HG03135 (cell line): ENCODE measurements around the gene ZNF784.

Experiments
- ATAC-seq: cut with Tn5 transposase; IDR thresholded peaks from one replicate; pipeline ENCODE4 v1.9.1; 2021; ENCODE audit warnings: mild to moderate bottlenecking, moderate library complexity; ENCODE audit not compliant: unreplicated experiment

ZNF784 gene

DNA sequence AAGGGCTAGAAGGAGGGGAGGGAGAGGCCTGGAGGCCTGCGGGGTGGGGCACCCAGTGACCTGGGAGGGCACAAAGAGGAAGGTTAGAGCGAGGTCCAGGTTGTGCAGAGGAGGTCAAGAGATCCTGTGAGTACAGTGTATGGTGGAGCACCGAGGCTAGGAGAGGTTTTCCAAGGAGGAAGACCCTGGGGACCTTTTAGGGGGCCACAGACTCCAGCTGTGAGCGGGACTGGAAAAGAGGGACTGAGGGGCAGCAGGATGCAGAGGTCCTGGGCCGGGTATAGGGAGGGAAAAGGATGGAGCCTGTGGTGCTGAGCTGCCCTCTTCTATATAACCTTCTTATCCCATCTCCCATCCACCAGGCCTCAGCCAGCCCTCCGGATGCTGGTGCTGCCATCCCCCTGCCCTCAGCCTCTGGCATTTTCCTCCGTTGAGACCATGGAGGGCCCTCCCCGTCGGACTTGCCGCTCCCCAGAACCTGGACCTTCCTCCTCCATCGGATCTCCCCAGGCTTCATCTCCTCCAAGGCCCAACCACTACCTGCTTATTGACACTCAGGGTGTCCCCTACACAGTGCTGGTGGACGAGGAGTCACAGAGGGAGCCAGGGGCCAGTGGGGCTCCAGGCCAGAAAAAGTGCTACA is 19.9 kb upstream of the ZNF784 start:
- no peak for ATAC-seq

DNA sequence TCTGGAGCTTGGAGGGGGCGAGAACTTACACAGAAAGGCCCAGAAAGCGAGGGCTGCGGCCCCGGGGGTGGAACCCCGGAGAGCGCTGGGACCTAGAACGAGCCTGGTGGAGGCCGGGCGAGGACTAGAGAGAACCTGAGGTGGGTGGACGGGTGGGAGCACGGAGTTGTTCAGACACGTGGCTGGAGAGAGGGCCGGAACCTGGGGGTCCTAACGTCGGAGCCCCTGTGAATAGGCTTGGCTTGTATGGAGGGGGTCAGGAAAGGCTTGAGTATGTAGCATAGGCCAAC is 19.5 kb upstream of the ZNF784 start:
- no peak for ATAC-seq

DNA sequence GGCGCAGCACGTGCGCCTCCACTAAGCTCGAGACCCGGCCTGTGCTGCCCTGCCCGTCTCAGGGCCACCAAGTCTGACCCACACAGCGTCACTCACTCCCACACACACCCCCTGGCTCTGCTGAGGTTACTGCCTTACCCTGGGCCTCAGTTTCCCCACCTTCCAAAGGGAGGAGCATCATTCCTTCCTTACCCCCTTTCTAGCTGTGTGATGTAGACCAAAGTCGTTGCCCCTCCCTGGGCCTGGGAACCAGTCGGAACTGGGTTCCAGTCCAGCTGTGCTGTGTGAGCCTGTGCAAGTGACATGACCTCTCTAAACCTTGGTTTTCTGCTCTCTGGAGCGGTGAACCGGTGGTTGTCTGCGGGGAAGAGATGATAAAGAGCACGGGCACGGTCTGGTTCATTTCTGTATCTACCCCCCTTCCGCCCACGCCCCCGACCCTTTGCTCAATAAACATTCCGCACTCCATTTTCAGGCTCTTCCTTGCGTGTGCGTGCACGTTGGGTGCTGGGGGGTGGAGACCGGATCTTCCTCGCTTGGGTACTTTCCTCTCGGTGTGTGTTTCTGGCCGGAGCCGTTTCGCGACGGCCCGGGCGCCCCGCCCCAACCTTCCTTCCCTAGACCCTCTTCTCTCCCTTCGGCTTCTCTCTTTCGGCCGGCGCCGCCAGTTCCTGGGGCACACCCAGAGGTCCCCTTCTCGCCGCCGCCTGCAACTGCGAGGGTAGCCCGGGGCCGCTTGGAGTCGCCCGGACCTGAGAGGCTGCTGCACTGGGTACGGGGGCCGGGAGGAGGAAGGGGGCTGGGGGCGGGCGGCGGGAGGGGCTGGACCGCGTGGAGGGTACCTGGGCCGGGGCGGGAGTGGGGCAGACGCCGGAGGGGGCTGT is 18.9 kb upstream of the ZNF784 start, which contains the start of gene ZNF581:
Gene ZNF581 (plus strand): TSS at position 647 of the 884 bp plus-strand sequence. CDS start 923 bp downstream, outside the sequence.
- peak; percentile 36 for ATAC-seq

DNA sequence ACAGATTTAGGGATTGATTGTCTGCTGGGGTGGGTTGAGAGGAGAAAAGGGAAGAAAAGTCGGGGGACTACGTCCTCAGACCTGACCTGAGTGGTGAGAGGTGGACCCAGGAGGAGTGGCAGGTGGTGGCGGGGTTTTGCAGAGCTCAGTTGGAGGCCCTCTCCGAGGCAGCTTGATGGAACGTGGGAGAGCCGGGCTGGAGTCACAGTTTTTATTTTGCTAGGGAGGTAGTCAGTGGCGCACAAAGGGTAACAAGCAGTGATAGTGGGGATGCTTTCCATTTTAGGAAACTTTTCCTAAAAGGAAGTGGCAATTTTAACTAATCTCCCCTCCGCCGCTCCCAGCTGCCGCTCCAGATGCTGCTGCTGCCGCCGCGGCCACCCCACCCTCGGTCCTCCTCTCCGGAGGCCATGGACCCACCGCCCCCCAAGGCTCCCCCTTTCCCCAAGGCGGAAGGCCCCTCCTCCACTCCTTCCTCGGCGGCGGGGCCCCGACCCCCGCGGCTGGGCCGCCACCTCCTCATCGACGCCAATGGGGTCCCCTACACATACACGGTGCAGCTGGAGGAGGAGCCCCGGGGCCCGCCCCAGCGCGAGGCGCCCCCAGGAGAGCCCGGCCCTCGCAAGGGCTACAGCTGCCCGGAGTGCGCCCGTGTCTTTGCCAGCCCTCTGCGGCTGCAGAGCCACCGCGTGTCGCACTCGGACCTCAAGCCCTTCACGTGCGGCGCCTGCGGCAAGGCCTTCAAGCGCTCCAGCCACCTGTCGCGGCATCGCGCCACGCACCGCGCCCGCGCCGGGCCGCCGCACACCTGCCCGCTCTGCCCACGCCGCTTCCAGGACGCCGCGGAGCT is 18.0 kb upstream of the ZNF784 start:
- ATAC-seq, result no peak

DNA sequence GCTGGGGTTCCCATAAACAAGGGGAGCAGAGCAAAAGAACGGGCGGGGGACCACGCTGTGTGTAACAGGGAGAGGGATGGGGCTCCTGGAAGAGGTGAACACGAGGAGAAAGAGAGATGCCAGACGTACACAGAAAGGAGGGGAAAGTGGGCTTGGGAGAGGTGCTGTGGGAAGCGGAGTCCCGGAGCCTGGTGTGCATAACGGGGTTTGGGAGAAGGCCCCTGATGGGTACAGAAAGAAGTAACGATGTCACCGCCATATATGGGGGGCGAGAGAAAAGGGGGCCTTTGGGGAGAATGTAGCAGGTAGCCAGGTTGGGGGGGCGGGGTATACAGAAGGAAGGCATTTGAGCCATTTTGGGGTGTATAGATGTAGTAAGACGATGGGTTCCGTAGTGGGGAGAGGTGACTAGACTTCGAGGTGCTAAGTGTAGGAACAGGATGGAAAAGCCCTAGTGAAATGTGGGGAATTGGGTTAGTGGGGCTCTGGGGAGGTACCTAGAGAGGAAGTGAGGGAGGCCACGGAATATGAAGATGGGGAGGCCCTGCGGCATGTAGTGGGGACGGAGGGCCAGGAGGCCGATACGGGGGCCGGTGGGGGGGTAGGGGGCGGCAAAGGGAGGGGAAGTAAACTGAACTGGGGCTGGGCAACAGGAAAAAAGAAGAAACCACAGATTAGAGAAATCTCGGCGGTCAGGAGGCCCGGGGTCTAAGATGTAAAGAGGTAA is 17.2 kb upstream of the ZNF784 start:
- ATAC-seq, result no peak

DNA sequence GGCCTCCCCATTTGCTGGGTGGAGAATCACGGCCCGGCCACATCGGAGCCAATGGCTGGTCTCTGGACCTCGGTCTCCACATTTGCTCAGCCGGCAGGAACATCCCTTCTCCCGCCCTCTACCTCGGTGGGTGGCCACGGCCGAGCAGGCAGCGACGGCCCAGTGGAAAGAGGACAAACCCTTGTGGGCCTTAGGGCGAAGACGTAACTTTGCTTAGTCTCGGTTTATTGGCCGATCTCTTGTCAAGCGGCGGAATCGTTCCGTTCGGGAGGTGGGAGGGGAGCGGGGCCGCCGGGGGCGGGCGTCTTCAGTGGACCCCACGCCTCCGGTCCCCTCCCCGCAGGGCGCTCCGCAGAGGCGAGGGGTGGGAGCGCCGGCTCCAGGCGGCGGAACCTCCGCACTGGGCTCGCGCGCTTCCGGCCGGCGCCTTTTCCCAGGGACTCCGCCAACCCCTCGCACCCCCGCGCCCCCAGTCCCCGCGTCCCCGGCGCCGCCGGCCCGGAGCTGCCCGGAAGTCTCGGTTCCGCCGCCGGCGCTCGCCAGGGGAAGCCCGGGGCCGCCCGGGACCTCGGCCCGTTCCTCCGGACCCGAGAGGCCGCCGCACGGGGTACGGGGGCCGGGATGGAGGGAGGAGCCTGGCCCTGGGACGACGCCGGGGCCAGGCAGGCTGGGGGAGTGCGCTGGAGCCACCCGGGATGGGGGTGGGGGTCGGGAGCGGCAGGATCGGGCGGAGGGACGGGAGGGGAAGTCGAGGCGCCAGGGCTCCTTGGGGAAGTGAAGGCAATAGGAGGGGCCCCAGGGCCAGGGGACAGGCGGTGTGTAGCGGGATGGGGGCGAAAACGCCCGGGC is 16.4 kb upstream of the ZNF784 start, which contains the start of gene ZNF580:
Gene ZNF580 (plus strand): TSS at position 426 of the 849 bp plus-strand sequence. CDS start 1,507 bp downstream, outside the sequence.
- ATAC-seq, result no peak

DNA sequence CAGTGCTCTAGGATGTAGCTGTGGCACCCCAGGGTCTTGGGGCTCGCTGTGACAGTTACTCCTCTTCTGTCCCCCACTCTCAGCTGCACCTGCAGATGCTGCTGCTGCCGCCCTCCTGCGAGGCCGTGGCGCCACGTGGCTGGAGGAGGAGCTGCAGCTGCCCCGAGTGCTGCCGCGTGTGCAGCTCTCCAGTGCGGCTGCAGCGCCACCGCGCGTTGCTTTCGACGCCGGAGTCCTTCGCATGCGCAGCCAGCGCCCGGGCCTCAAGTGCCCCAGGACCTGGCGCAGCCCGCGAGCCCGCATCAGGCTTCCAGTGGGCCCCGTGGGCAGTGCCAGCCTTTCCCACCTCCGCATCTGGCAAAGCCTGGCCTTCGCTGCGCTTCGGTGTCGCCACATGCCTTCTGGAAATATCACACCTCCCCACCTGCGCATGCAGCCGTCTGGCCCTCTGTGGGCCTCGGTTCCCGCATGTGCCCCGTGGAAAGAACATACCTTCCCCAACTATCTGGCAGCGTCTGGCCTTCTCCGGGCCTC is 15.7 kb upstream of the ZNF784 start:
- no peak for ATAC-seq

DNA sequence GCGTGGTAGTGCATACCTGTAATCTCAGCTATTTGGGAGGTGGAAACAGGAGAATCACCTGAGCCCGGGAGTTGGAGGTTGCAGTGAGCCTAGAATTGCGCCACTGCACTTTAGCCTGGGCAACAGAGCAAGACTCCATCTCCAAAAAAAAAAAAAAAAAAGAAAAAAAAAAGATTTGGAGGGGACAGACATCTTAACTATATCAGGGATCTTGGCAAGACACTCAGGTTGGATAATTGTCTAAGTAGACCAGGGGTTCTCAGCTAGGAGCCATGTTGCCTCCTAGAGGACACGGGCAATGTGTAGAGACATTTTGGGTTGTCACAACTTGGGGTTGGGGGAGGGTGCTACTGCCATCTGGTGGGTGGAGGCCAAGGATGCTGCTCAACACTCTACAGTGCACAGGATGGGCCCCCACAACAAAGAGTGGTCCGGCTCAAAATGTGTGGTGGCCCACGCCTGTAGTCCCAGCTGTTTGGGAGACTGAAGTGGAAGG is 14.5 kb upstream of the ZNF784 start:
- ATAC-seq, result no peak

DNA sequence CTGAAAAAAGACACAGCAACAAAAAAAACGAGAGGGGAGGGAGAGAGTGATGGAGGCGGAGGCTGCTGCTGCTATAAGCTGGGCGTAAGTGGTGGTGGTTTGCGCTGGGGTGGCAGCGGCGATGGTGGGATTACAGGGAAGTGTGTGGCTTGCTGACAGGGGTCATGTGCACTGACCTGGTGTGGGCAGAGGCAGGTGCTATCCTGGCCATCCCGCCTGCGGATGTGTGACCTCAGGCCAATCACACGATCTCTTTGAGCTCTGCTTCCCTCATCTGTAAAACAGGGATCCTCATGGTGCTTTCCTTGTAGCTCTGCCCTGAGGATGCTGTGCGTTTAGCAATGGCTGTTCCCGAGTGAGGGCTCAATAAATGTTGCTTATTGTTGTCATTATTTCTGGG is 13.2 kb upstream of the ZNF784 start:
- no peak for ATAC-seq

DNA sequence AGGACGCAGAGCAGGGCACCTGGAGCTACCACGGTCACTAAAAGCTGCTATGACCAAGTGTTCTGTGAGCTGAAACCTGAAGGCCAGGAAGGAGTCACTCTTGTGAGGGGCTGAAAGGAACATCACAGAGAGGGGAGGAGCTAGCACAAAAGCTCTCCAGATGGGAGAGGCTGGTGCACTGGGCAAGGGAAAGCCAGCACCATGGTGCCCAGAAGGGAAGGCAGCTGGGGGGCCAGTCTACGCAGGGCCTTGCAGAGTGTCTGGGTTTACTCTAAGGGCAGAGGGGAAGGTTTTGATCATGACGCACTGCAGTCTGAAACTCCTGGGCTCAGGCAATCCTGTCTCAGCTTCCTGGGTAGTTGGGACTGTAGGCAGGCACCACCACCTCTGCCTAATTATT is 12.4 kb upstream of the ZNF784 start:
- no peak for ATAC-seq

DNA sequence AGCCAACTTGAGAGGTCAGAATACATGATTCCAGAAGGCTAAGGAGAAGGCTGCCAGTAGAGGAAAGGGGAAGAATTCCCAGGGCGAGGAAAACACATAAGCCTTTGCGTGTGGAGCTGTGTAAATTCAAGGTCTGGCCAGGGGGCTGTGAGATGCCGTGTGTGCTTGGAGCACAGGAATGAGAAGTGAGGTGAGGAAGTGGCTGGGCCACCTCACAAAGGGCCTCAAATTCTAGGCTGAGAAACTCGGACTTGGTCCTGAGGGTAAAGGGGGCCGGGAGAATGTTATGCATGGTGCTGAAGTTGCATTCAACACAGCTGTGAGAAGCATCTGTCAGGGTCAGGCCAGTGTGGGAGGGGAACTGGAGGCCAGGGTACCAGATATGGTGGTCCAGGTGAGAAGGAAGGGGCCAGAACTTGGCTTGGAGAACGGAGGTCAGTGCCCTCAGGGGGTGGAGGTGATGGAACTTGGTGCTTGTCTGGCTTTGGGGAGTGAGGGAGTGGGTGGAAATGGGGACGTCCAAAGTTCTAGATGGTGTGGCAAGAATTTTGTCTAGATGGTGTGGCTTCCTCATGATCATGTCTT is 11.6 kb upstream of the ZNF784 start:
- no peak for ATAC-seq

DNA sequence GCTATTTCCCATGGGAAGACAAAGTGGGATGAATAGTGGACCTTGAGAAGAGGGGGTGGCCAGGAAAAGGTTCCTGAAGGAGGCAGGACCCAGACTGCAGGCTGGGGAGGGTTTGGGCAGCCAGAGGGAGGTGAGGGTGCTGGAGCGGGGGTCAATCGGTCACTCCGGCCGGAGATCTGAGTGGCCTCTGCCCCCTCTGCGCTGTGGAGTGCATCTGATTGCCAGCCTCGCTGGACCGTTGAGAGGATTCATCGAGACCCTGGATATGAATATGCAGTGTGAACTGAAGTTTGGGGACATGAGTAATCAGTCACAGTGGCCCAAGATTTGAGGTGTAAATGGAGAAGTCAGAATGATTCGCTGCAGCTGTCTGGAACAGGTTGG is 11.0 kb upstream of the ZNF784 start:
- no peak for ATAC-seq

DNA sequence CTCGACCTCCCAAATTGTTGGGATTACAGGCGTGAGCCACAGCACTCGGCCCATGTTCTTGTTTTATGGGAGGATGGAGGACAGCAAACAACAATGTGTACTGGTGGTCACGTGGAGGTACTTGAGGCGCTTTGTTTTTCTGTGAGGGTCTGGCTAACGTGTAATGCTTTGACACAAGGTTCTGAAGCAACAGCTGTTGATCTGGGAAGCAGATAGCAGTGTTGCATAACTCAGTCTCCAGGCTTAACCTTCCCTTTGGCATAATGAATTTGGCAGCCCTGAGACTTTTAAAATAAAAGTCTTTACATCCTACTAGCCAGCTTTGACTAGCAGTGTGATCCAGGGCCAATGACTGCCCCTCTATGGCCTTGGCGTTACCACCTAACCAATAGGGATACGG is 9.5 kb upstream of the ZNF784 start:
- ATAC-seq, result no peak

DNA sequence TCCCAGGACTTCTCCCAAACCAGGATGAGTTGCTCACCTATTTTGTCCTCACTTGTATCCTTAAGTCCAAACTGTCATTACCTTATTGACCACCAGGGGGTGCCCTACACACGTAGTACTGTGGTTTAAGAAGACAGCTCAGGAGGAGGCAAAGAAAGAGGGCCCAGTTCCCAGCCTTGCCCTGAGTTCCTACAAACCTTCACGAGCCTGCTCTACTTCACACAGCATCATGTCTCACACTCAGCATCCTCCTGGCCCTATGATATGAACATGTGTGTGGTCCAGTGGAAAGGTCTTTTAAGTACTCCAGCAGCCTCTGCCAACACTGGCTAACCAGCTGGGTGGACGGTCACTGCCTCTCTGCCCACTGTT is 8.1 kb upstream of the ZNF784 start:
- ATAC-seq, result no peak

DNA sequence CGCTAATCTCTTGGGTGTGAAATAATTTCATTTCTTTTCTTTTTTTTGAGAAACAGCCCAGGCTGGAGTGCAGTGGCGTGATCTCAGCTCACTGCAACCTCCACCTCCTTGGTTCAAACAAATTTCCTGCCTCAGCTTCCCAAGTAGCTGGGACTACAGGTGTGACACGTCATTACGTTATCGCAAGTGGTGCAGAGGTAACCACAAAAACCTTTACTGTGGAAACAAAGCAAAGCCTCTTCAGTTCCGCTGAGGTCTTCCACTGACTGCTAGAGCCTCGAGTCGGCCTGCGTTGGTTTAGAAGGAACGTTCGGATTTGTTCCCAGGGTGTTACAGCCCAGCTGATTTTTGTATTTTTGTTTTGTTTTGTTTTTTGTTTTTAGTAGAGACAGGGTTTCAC is 2.0 kb upstream of the ZNF784 start:
- ATAC-seq, result no peak

DNA sequence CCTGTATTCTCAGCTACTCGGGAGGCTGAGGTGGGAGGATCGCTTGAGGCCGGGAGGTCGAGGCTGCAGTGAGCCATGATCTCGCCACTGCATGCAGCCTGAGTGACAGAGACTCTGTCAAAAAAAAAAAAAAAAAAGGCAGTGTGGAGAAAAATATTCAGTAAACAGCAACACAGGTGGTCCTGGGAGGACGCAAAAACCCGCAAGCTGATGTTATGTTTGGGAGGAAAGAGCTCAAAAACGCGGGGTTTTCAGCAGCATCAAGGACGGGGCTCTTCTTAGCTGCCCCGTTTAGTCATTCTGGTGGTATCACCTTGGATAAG is 599 bp upstream of the ZNF784 start:
- ATAC-seq, result no peak

DNA sequence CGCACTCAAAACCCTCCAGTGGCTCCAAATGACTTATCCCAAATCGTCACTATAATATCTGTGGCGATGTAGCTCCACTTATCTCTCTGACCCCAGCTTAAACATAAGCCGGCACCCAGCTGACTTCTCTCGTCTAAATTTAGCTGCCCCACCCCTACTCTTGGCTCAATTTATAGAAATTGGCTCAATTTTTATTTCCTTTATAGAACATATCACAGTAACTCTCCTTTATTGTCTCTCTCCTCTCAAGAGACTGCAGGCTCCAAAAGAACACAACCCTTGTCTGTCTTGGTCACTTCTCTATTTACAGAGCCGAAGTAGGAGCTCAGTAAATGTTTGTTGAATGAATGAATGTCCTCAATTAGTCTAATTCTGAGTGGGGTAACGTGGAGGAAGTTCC is 805 bp downstream of the ZNF784 start:
- ATAC-seq, result no peak

DNA sequence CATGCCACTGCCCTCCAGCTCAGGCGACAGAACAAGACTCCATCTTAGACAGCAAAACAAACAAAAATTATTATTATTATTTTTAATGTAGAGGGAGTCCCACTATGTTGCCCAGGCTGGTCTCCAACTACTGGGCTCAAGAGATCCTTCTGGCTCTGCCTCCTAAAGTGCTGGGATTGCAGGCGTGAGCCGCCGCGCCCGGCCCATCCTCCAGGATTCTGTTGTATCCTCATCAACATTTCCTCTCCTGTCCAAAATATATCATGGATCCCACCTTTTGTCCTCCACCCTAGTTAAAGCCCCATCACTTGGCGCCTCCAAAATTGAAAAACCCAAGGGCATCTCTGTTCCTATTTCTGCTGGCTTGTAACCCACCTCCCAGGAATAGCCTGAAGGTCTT is 1.2 kb downstream of the ZNF784 start:
- ATAC-seq, result no peak

DNA sequence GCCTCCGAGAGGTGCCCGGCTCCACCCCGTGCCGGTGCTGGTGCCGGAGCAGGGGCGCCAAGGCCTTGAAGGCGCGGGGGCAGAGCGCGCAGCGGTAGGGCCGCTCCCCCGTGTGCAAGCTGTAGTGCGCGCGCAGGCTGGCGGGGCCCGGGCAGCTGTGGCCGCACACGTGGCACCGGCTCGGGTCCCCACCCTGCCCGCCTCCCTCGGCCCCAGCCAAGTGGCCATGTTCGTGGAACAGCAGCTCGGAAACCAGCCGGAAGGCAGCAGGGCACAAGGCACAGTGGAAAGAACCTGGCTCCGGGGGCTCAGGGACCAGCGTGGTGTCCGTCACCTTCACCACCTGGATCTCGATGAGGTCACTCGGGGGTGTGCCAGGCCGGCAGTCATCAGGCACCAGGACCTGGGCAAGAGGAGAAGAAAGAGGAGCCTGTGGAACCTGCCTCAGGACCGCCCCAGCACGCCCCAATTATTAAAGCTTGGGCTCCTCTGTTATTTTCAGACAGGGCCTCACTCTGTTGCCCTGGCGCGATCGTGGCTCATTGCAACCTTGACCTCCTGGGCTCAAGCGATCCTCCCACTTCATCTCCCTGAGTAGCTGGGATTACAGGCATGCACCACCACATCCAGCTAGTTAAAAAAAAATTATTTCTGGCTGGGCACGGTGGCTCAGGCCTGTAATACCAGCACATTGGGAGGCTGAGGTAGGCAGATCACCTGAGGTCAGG is 2.0 kb downstream of the ZNF784 start:
- ATAC-seq, result no peak
